ENCODE data around the gene TRAF3IP1. TPM values are rescaled to one million over a fixed set of nuclear protein-coding genes. Genes with fewer than 3 reads are reported as not detected.

The TRAF3IP1 gene
- total and polyA plus RNA-seq, 2 of the 13 experiments (the other 11 are each of a cell fraction or from before 2014, with no cell fraction given), result 4.1 to 12.9 TPM

DNA sequence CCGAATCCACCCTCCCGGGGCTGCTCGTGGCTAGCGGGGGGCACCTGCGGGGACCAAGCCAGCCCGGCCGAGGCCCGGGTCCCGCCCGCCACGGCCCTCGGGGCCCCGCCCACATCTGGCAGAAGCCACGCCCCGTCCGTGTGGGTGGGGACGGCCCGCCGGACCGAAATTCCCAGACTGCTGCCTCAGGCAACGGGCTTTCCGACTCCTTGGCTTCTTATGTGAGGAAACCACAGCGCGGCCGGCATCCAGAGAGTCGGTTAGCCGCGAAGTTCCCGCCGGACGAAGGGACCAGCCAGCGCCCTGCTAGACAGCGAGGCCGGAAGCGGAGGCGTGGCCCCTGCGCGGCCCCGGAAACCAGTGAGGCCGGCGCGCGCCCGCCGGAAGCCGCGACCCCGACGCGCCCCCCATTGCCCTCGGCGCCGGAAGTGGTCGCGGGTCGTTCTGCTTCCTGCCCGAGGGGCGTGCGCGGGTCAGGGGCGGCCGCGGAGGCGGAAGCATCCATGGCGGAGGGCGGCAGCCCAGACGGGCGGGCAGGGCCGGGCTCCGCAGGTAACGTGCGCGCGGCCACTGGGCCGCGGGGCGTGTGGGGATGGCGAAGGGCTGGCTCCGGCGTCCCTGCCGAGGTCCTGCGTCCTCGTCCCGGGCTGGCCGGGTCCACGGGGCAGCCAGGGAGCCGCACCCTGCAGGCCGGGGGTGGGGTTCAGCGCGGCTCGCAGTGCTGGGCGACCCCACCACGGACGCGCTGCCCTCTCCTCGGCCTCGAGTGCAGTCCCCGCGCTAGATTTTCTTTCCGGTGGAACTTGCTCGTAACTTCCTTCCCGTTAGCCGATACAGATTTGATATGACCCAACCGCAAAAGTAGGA is 106.5 kb downstream of the TRAF3IP1 start, which contains the start of gene ASB1 (continued):
- peak; percentile 85; the same call in 1 of the 2 replicates for TF ChIP-seq ZNF235 (CRISPR knock-in tag; IDR thresholded peaks at IDR 0.05; ENCODE audit: borderline replicate concordance)
- no peak for TF ChIP-seq ELF4 (CRISPR knock-in tag; IDR thresholded peaks at IDR 0.05; ENCODE audit: borderline replicate concordance)
- no peak for TF ChIP-seq ZMYM3 (CRISPR knock-in tag; IDR thresholded peaks at IDR 0.05)
- 0 out of 2 replicates have a peak, but pooled peaks have one; percentile 78 for TF ChIP-seq ISX (CRISPR knock-in tag; conservative IDR thresholded peaks at IDR 0.05)
- TF ChIP-seq, protein P1, sequence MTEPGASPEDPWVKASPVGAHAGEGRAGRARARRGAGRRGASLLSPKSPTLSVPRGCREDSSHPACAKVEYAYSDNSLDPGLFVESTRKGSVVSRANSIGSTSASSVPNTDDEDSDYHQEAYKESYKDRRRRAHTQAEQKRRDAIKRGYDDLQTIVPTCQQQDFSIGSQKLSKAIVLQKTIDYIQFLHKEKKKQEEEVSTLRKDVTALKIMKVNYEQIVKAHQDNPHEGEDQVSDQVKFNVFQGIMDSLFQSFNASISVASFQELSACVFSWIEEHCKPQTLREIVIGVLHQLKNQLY (CRISPR knock-in tag; IDR thresholded peaks at IDR 0.05), result no peak
- no peak for TF ChIP-seq ZNF768 (CRISPR knock-in tag; IDR thresholded peaks at IDR 0.05)
- peak; percentile 78 for TF ChIP-seq SALL1 (CRISPR knock-in tag; IDR thresholded peaks at IDR 0.05)
- no peak for TF ChIP-seq ONECUT2 (CRISPR knock-in tag; IDR thresholded peaks at IDR 0.05)
- TF ChIP-seq FLYWCH1 (CRISPR knock-in tag; IDR thresholded peaks at IDR 0.05), result peak; percentile 93
- no peak for TF ChIP-seq SOX6 (IDR thresholded peaks at IDR 0.05)
- no peak; the same call in 1 of the 2 replicates for TF ChIP-seq SOX6 (CRISPR knock-in tag; IDR thresholded peaks at IDR 0.05)
- no peak; the same call in 1 of the 2 replicates for TF ChIP-seq ZNF234 (CRISPR knock-in tag; conservative IDR thresholded peaks at IDR 0.05)
- TF ChIP-seq ZNF10 (CRISPR knock-in tag; IDR thresholded peaks at IDR 0.05; ENCODE audit: borderline replicate concordance, low read depth), result no peak
- 0 out of 2 replicates have a peak, but pooled peaks have one; percentile 77 for TF ChIP-seq MAF1 (CRISPR knock-in tag; IDR thresholded peaks at IDR 0.05; ENCODE audit: borderline replicate concordance)
- TF ChIP-seq ZNF790 (CRISPR knock-in tag; IDR thresholded peaks at IDR 0.05; ENCODE audit: borderline replicate concordance), result no peak; the same call in 1 of the 2 replicates
- peak; percentile 67 for TF ChIP-seq SP2 (CRISPR knock-in tag; IDR thresholded peaks at IDR 0.05)
- no peak for TF ChIP-seq PAF1 (CRISPR knock-in tag; IDR thresholded peaks at IDR 0.05)
- TF ChIP-seq ZNF75D (CRISPR knock-in tag; IDR thresholded peaks at IDR 0.05; ENCODE audit: borderline replicate concordance), result no peak
- no peak for TF ChIP-seq TEF (CRISPR knock-in tag; IDR thresholded peaks at IDR 0.05)
- TF ChIP-seq GZF1 (CRISPR knock-in tag; IDR thresholded peaks at IDR 0.05), result no peak
- peak; percentile 79; the same call in 1 of the 2 replicates for TF ChIP-seq E2F1 (CRISPR knock-in tag; IDR thresholded peaks at IDR 0.05)
- peak; percentile 46; the same call in 1 of the 2 replicates for TF ChIP-seq CREBL2 (CRISPR knock-in tag; IDR thresholded peaks at IDR 0.05; ENCODE audit: borderline replicate concordance)
- no peak for TF ChIP-seq CC2D1A (CRISPR knock-in tag; IDR thresholded peaks at IDR 0.05)
- TF ChIP-seq ISL2 (CRISPR knock-in tag; IDR thresholded peaks at IDR 0.05), result no peak
